Sigmoid colon (tissue), 7 donors: ENCODE results near the gene ZNF181. TPM values are rescaled to one million over a fixed set of nuclear protein-coding genes. Genes with fewer than 3 reads are reported as not detected.

Experiments
- DNase-seq: peaks from one replicate; pipeline ENCODE4 v3.0.0-alpha.2; 2019
- H3K27ac ChIP-seq, 4 donors: fragments of 200-600 bp; sonication (generic); one replicate each; pipeline ENCODE4 v1.5.1; 2016 to 2019; ENCODE audit warnings: mild to moderate bottlenecking in 1 of 4
- H3K27me3 ChIP-seq, 3 donors: fragments of 200-600 bp; sonication (generic); one replicate each; pipeline ENCODE4 v1.5.1; 2019; ENCODE audit warnings: mild to moderate bottlenecking in 1 of 3
- H3K36me3 ChIP-seq, 4 donors: fragments of 200-600 bp; sonication (generic); one replicate each; pipeline ENCODE4 v1.5.1; 2016 to 2019
- H3K4me1 ChIP-seq, 4 donors: fragments of 200-600 bp; sonication (generic); one replicate each; pipeline ENCODE4 v1.5.1; 2017 to 2019
- H3K4me3 ChIP-seq, 4 donors: fragments of 200-600 bp; sonication (generic); one replicate each; pipeline ENCODE4 v1.5.1; 2017 to 2019; ENCODE audit warnings: mild to moderate bottlenecking in 2 of 4, moderate library complexity in 1 of 4
- H3K9me3 ChIP-seq, 4 donors: fragments of 200-600 bp in 3 of 4; sonication (generic) in 3 of 4; one replicate each; pipeline versions ENCODE4 v1.5.1 to v1.6.1; 2013 to 2019
- CTCF ChIP-seq, 4 experiments: fragments of 450-650 bp in 3 of 4; fragments of 200-600 bp in 1 of 4; IDR thresholded peaks; one replicate each; pipeline ENCODE4 v1.5.1; 2016 to 2019; ENCODE audit warnings: antibody characterized with exemption in 4 of 4, mild to moderate bottlenecking in 3 of 4, moderate library complexity in 2 of 4
- EP300 ChIP-seq, 4 donors: sonication (generic); formaldehyde crosslinking; IDR thresholded peaks; one replicate each; pipeline ENCODE4 v1.6.1; 2017; ENCODE audit warnings: antibody characterized with exemption in 4 of 4
- POLR2A ChIP-seq, 2 donors: fragments of 450-650 bp; IDR thresholded peaks; one replicate each; pipeline ENCODE4 v1.6.1; 2016; ENCODE audit warnings: antibody characterized with exemption in 2 of 2, mild to moderate bottlenecking in 2 of 2, moderate library complexity in 2 of 2
- POLR2AphosphoS5 ChIP-seq, 4 donors: sonication (generic); formaldehyde crosslinking; IDR thresholded peaks; one replicate each; pipeline ENCODE4 v1.6.1; 2017; ENCODE audit warnings: antibody characterized with exemption in 4 of 4
- WGBS, 2 donors: extraction: QIAGEN DNeasy Blood & Tissue Kit; methylation state at CpG; one replicate each; pipeline ENCODE4 v1.1.7; 2013; 5-methylcytosine and 5-hydroxymethylcytosine counted together
- intact Hi-C: fragments of 100-400 bp; cut with DNase I; formaldehyde crosslinking; loops from one replicate; pipeline ENCODE4 v1.15.1; 2023
- polyA plus RNA-seq, 3 donors: library from polyadenylated mRNA; stranded (reverse); fragments of 200-250 nt; gene quantifications; one replicate each; pipeline ENCODE4 v1.2.3, GENCODE V29; 2013
- total RNA-seq, 4 donors: library from RNA; depleted of rRNA; stranded (reverse); fragments of >200 nt; gene quantifications; one replicate each; pipeline ENCODE4 v1.1.0, GENCODE V29; 2016
- donor health status: healthy with polysubstance abuse.
- donor health status: Bipolar disorder and iron deficiency.
- donor health status: healthy.

Gene ZNF181
- total and polyA plus RNA-seq, 7 donors: 4.4 to 52.3 (median 26.6) TPM

GRCh38 chr19:34788074-34788473 is 54.0 kb downstream of the ZNF181 start:
- no peaks in the 10 kb centered on the region for H3K36me3 ChIP-seq
- H3K27ac ChIP-seq: no peak overlapping the region
- no peak for DNase-seq
- intact Hi-C loops: no loop called here
- no peaks in the 10 kb centered on the region for H3K9me3 ChIP-seq
- H3K27me3 ChIP-seq: no peaks in the 10 kb centered on the region
- TF ChIP-seq POLR2AphosphoS5 (IDR thresholded peaks at IDR 0.05) (no peak), EP300 (IDR thresholded peaks at IDR 0.05) (no peak), POLR2A (IDR thresholded peaks at IDR 0.05) (no peak), CTCF (IDR thresholded peaks at IDR 0.05) (no peak)
- H3K4me3 ChIP-seq: no peak overlapping the region
- no peaks in the 10 kb centered on the region for H3K4me1 ChIP-seq
- 63 to 64% methylated on average over 2 of the region's 2 CpGs for WGBS, 2 donors

- DNase-seq: no peak
- Histone ChIP-seq H3K4me1 (no peaks in the 10 kb centered on the region), H3K27ac (no peak overlapping the region), H3K27me3 (no peaks in the 10 kb centered on the region), H3K4me3 (no peak overlapping the region), H3K9me3 (no peaks in the 10 kb centered on the region), H3K36me3 (no peaks in the 10 kb centered on the region)
- TF ChIP-seq CTCF (IDR thresholded peaks at IDR 0.05) (no peak), POLR2AphosphoS5 (IDR thresholded peaks at IDR 0.05) (no peak), POLR2A (IDR thresholded peaks at IDR 0.05) (no peak), EP300 (IDR thresholded peaks at IDR 0.05) (no peak)
- WGBS, 2 donors: 47 to 75% methylated on average over 3 of the region's 3 CpGs
- intact Hi-C loops: no loop called here
Measured at GRCh38 chr19:34793565-34793964, 59.5 kb downstream of the ZNF181 start.

- no peak overlapping the region for H3K27ac ChIP-seq
- DNase-seq: no peak
- no peaks in the 10 kb centered on the region for H3K4me1 ChIP-seq
- H3K4me3 ChIP-seq: no peak overlapping the region
- no peaks in the 10 kb centered on the region for H3K27me3 ChIP-seq
- H3K36me3 ChIP-seq: no peaks in the 10 kb centered on the region
- 75 to 79% methylated on average over 9 of the region's 9 CpGs for WGBS, 2 donors
- H3K9me3 ChIP-seq: no peaks in the 10 kb centered on the region
- intact Hi-C loops: no loop called here
- TF ChIP-seq EP300 (IDR thresholded peaks at IDR 0.05) (no peak), POLR2AphosphoS5 (IDR thresholded peaks at IDR 0.05) (no peak), POLR2A (IDR thresholded peaks at IDR 0.05) (no peak), CTCF (IDR thresholded peaks at IDR 0.05) (no peak)
Measured at GRCh38 chr19:34794066-34794960, 60.3 kb downstream of the ZNF181 start.

Other genes with a start within 250 kb of the ZNF181 start
- gene SCGB2B2, start 57.1 kb upstream of the ZNF181 start, total RNA-seq: 1 to 10 TPM in 2 of 4 donors, under 1 TPM in 2; 0.49 to 1.7 (median 1.1) TPM
- under 1 TPM in 1 of 3 donors, not detected in 2; 0.71 TPM for gene SCGB2B2, start 57.1 kb upstream of the ZNF181 start, polyA plus RNA-seq
- 10 to 100 TPM; 22.7 to 40.6 (median 37.0) TPM for gene ZNF302, start 56.6 kb upstream of the ZNF181 start, total RNA-seq
- 10 to 100 TPM in 1 of 3 donors, 1 to 10 TPM in 2; 7.4 to 12.8 (median 9.6) TPM for gene ZNF302, start 56.6 kb upstream of the ZNF181 start, polyA plus RNA-seq
- 10 to 100 TPM in 1 of 4 donors, 1 to 10 TPM in 3; 7.1 to 11.9 (median 7.3) TPM for gene ZNF599, start 39.0 kb downstream of the ZNF181 start, total RNA-seq
- gene ZNF599, start 39.0 kb downstream of the ZNF181 start, polyA plus RNA-seq: 1 to 10 TPM in 2 of 3 donors, under 1 TPM in 1; 0.46 to 5.4 (median 4.2) TPM
- 1 to 10 TPM; 1.7 to 3.9 (median 1.9) TPM for gene ZNF30, start 192.7 kb downstream of the ZNF181 start, total RNA-seq
- gene ZNF30, start 192.7 kb downstream of the ZNF181 start, polyA plus RNA-seq: 1 to 10 TPM in 1 of 3 donors, under 1 TPM in 2; 0.46 to 1.8 (median 0.60) TPM
- 1 to 10 TPM; 3.1 to 6.4 (median 4.2) TPM for gene ZNF792, start 230.0 kb downstream of the ZNF181 start, total RNA-seq
- 1 to 10 TPM; 1.4 to 3.0 (median 1.8) TPM for gene ZNF792, start 230.0 kb downstream of the ZNF181 start, polyA plus RNA-seq